ENCODE results near the gene NDUFV3.
"Not testable (repeated sequence)": the region's sequence is repeated elsewhere in the genome, so short reads cannot be mapped to it uniquely, and the experiment has no call there.

NDUFV3 gene

DNA sequence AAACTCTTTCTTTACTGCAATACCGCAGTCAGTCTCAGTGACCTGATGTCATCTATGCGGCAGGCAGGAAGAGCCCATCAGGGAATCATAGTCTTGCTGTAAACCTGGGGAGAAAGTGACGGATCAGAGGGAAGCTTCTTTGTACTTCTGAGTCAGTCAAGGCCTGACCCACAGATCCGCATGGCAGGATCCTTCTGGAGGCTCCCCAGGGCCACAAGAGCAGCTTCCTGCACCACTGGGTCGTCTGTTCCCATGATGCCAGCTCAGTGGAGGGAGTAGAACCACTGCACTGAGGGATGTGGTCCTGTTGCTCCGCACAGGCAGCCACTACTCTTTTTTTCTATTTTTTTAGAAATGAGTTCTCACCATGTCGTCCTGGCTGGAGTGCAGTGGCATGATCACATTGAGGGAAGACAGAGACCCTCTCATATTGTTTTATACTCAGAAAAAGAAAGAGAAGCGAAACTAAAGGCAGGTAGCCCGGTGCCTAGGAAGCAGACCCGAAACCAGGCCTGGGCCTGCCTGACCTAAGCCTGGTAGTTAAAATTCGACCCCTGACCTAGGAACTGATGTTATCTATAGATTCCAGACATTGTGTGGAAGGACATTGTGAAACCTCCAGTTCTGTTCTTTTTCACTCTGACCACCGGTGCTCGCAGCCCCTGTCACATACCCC, 38.6 kb downstream of the NDUFV3 start:
- H3K4me3 ChIP-seq (ENCODE audit: low read depth, low read length), result no peak overlapping the region
- TF ChIP-seq CTCF (IDR thresholded peaks at IDR 0.05; ENCODE audit: insufficient read depth, low read depth, low read length, missing control alignments), result no peak

DNA sequence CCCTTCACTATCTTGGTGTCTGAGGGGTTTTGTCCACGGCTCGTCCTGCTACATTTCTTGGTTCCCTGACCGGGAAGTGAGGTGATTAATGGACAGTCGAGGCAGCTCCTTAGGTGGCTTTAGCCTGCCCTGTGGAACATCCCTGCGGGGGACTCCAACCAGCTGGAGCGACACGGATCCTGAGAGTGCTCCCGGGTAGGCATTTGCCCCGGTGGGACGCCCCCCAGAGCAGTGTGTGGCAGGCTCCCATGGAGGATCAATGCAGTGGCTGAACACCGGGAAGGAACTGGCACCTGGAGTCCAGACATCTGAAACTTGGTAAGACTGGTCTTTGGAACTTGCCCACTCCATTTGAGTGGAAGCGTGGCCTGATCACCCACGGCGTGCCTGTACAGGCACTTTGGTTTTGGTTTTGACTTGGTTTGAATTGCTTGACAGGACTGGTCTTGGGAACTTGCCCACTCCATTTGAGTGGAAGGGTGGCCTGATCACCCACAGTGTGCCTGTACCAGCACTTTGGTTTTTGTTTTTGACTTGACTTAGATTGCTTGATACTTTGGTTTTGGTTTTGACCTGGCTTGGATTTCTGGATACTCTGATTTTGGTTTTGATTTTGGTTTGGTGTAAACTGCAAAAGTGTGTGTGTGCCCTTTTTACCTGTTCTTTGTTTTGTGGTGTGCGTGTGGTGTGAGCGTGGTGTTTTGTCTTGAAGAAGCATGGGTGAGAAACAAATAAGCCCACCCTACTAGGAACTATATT, 39.4 kb downstream of the NDUFV3 start:
- not testable (repeated sequence) for DNase-seq (ENCODE audit: low read depth); H3K4me3 ChIP-seq (ENCODE audit: low read depth, low read length)

More for the DNA sequence above, 38.6 kb downstream of the NDUFV3 start:
- DNase-seq (ENCODE audit: low read depth), result peak; percentile 27

DNA sequence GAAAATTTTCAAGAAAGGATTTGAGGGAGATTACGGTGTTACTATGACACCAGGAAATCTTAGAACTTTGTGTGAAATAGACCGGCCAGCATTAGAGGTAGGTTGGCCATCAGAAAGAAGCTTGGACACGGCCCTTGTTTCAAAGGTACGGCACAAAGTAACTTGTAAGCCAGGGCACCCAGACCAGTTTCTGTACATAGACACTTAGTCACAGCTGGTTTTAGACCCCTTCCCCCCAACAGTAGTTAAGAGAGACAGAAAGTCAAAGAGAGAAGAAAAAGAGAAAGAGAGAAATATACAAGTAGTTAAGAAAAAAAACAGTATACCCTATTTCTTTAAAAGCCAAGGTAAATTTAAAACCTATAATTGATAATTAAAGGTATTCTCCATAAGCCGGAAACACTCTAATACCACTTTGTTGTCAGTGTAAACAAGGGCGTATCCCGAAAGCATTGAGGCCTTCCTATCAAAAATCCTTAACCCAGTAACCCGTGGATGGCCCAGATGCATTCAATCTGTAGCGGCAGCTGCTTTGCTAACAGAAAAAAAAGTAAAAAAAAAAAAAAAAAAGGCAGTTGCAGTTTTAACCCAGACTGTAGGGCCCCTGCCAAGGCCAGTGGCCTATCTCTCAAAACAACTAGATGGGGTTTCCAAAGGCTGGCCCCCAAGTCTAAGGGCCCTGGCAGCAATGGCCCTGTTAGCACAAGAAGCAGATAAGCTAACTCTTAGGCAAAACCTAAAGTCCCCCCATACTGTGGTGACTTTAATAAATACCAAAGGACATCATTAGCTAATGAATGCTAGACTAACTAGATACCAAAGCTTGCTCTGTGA, 40.2 kb downstream of the NDUFV3 start:
- H3K4me3 ChIP-seq (ENCODE audit: low read depth, low read length); DNase-seq (ENCODE audit: low read depth): not testable (repeated sequence)

DNA sequence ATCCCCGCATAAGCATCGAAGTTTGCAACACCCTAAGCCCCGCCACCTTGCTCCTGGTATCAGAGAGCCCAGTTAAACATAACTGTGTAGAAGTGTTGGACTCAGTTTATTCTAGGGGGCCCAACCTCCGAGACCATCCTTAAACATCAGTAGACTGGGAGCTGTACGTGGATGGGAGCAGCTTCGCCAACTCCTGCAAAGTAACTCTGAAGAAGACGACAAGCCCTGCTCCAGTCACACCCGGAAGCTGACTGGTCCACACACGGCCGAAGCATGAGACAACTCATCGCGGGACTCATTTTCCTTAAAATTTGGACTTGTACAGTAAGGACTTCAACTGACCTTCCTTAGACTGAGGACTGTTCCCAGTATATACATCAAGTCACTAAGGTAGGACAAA, 40.9 kb downstream of the NDUFV3 start:
- DNase-seq (ENCODE audit: low read depth); H3K4me3 ChIP-seq (ENCODE audit: low read depth, low read length): not testable (repeated sequence)

DNA sequence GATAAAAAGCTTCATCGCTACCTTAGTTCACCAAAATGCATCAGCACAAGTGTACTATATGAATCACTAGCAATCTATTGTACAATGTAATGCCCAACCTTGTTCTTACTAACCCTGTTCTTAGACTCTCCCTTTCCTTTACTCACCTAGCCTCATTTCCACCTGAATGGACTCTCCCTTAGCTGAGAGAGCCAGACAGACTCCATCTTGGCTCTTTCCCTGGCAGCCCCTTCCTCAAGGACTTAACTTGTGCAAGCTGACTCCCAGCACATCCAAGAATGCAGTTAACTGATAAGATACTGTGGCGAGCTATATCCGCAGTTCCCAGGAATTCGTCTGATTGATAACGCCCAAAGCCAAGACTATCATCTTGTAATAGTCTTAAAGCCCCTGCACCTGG, 43.3 kb downstream of the NDUFV3 start:
- DNase-seq (ENCODE audit: low read depth); H3K4me3 ChIP-seq (ENCODE audit: low read depth, low read length): not testable (repeated sequence)

GRCh38 chr21:42937034-42937940, 44.2 kb downstream of the NDUFV3 start:
- not testable (repeated sequence) for H3K4me3 ChIP-seq (ENCODE audit: low read depth, low read length)
- peak; percentile 38 for DNase-seq (ENCODE audit: low read depth)

DNA sequence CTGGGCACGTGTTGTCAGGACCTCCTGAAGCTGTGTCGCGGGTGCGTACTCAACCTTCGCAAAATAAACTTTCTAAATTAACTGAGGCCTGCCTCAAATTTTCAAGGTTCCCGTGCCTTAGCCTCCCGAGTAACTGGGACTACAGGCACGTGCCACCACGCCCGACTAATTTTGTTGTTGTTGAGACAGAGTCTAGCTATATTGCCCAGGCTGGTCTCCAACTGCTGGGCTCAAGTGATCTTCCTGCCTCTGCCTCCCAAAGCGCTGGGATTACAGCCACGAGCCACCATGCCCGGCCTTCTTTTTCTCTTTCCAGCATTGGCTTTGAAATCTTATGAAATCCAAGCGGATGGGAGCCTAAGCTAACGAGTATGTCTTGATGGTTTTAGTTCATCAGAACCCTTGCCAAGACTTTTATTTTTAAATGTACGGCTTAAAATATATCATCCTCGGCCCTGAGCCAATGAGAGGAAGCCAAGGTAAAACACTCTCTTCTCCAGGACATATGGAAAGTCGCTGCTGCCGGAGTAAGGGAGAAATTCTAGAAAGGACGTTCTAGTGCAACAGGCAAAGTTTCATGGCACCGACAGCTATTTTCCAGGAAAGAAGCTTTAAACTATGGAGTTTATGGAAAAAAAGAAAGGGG, 45.0 kb downstream of the NDUFV3 start:
- DNase-seq (ENCODE audit: low read depth), result no peak

DNA sequence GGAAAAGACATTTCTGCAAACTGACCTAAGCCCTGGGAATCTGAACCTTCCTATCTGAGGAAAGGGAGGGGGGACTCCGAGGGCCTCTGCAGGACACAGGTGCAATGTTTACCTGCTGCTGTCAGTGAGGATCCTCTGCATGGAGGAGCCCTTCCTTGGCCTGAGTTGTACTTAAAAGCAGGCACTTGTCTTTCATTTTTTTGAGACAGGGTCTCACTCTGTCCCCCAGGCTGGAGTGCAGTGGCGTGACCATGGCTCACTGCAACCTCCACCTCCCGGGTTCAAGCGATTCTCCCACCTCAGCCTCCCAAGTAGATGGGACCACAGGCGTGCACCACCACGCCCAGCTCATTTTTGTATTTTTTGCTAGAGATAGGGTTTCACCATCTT, 45.5 kb downstream of the NDUFV3 start:
- not testable (repeated sequence) for H3K4me3 ChIP-seq (ENCODE audit: low read depth, low read length); DNase-seq (ENCODE audit: low read depth)

More for the DNA sequence above, 45.0 kb downstream of the NDUFV3 start:
- no peak overlapping the region for H3K4me3 ChIP-seq (ENCODE audit: low read depth, low read length)
- no peak for TF ChIP-seq CTCF (IDR thresholded peaks at IDR 0.05; ENCODE audit: insufficient read depth, low read depth, low read length, missing control alignments)

- no peak overlapping the region for H3K4me3 ChIP-seq (ENCODE audit: low read depth, low read length)
- no peak for DNase-seq (ENCODE audit: low read depth)
- TF ChIP-seq CTCF (IDR thresholded peaks at IDR 0.05; ENCODE audit: insufficient read depth, low read depth, low read length, missing control alignments), result no peak
Observed at GRCh38 chr21:42939582-42940413, 46.7 kb downstream of the NDUFV3 start.
